HK-2 (cell line): ENCODE results near the gene NCOA5.
"Not testable (repeated sequence)": the region's sequence is repeated elsewhere in the genome, so short reads cannot be mapped to it uniquely, and the experiment has no call there.

ENCODE experiments used
- DNase-seq: peaks from one replicate; pipeline ENCODE4 v3.0.0-alpha.2; 2018; ENCODE audit not compliant: unreplicated experiment

The NCOA5 gene

GRCh38 chr20:46120136-46120535 is 30.4 kb upstream of the NCOA5 start:
- no peak for DNase-seq

DNA sequence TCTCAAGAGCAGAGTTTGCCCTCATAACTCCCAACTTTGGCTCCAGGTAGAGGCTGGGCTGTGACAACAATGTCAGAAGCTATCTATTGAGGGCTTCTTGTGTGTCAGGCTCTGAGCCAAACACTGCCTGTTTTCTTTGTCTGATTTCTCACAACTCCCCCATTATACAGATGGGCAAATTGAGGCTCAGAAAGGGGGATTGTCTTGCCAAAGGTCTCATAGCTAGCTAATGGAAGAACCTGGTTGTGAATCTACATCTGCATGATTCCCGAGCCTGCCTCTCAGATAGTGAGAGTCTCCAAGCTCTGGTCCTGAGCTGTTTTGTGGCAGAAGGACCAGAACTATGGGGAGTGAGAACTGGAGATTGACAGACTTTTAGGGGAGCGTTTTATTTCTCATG is 29.8 kb upstream of the NCOA5 start:
- DNase-seq: no peak

GRCh38 chr20:46119028-46119546 is 29.3 kb upstream of the NCOA5 start:
- DNase-seq: peak; percentile 36

- DNase-seq: peak; percentile 75
Observed at GRCh38 chr20:46118481-46119020, 28.8 kb upstream of the NCOA5 start.

- peak; percentile 94 for DNase-seq
Observed at GRCh38 chr20:46117704-46118467, 28.1 kb upstream of the NCOA5 start, which contains the start of gene CD40. CD40 (plus strand) TSS chr20:46118314; CDS start chr20:46118344, 30 bp downstream.

- DNase-seq: no peak
Observed at GRCh38 chr20:46114449-46114848, 24.7 kb upstream of the NCOA5 start.

- no peak for DNase-seq
Observed at GRCh38 chr20:46113113-46113470, 23.3 kb upstream of the NCOA5 start.

DNA sequence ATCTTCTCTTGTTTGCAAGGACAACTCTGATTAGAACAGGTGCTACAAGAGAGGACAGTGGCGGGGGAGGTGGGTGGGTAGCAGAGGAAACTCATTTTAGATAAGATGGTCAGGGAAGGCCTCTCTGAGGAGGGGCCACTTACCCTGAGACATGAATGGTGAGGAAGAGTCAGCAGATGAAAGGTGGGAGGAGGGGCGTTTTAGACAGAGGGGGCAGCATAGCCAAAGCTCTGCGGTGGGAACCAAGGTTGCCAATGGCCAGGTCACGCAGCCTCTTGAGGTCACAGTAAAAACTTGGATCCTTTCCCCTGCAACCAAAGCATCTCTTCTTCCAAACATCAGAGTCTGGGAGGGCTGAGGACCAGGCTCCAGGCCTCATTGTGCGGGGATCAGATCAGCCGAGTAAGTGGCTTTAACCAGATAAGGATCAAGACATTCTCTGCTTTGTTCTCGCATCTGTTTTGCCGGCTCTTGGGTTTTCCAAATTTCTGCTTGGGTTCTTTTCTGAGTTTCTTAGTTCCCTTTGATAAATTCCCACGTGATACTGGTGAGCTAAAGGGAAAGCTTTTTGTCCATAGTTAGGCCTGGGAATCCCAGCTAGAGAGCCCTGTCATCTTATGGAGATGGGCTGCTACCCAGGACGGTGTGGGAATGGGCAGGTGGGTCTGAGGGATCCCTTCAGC is 22.8 kb upstream of the NCOA5 start:
- no peak for DNase-seq

GRCh38 chr20:46111836-46112212 is 22.1 kb upstream of the NCOA5 start:
- no peak for DNase-seq

- no peak for DNase-seq
Observed at GRCh38 chr20:46111028-46111835, 21.5 kb upstream of the NCOA5 start.

GRCh38 chr20:46108976-46109375 is 19.2 kb upstream of the NCOA5 start:
- DNase-seq: no peak

GRCh38 chr20:46108435-46108841 is 18.7 kb upstream of the NCOA5 start:
- no peak for DNase-seq

GRCh38 chr20:46107061-46107460 is 17.3 kb upstream of the NCOA5 start:
- no peak for DNase-seq

DNA sequence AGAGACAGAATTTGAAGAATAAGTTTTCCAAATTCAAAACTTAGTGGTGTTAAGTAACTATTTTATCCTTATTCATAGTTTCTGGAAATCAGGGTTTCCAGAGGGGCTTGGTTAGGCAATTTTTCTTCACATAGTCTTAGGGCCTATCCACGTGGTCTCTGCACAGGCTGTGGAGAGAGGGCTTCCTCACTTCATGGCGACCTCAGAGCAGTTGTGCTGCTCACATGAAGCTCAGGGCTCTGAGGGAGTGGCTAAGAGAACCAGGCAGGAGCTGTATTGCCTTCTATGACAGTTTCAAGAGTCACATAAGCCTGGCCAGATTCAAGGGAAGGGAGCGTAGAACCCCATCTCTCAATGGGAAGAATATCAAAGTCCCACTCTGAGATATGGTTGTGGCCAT is 14.5 kb upstream of the NCOA5 start:
- no peak for DNase-seq

DNA sequence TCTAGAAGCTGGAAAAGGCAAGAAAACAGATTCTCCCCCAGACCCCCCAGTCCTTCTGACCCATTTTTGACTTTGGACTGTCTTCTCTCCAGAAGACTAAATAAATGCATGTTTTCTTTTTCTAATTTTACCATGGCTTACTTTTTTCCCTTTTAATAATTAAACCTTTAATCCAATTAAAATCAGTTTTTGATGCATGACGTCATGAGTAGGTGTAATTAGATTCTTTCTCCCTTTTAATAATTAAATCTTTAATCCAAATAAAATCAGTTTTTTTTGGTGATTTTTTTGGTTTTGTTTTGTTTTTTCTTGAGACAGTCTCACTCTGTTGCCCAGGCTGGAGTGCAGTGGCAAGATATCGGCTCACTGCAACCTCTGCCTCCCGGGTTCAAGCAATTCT is 13.2 kb upstream of the NCOA5 start:
- DNase-seq: no peak

DNA sequence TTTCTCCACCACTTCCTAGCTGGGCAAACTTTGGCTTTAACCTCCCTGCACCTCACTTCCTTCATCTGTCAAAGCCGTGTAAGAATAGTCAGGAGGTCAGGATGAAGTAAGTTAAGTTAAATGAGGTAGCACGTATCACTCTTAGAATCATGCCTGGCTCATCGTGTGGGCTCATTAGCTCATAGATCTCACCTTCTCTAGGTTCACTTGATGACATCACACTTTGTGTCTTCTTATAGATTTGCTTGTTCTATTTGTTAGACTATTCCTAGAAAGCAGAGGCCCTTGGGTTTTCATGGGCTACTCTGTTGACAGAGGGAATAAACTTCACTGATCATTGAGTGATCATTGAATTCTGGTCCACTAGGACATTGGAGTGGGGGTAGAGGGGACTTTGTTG is 12.2 kb upstream of the NCOA5 start:
- DNase-seq: no peak

GRCh38 chr20:46100988-46101387 is 11.2 kb upstream of the NCOA5 start:
- no peak for DNase-seq

- DNase-seq: not testable (repeated sequence)
Observed at GRCh38 chr20:46100444-46100843, 10.7 kb upstream of the NCOA5 start.

GRCh38 chr20:46099491-46100287 is 9.9 kb upstream of the NCOA5 start:
- peak; percentile 51 for DNase-seq

DNA sequence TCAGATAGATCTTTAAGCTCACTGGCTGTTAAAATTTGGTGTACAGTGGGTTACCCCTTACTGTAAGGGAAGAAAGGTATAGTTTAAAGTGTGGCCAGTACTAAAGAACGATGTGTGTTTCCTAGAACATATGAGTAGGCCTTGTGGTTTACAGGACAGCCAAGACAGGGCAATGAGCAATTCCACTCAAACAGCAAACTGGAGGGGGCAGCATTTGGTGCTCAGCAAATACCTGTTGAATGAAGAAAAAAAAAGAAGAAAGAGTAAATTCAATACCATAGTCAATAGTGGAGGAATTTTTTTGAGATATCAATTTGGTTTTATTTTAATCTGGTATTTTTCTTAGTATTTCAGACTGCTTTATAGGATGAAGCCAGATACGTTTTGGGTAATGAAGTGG is 3.8 kb upstream of the NCOA5 start:
- DNase-seq: no peak
